ENCODE data around the gene SPIRE2. TPM values are rescaled to one million over a fixed set of nuclear protein-coding genes. Genes with fewer than 3 reads are reported as not detected.

The SPIRE2 gene
- total and polyA plus RNA-seq, 2 donors (not counting 1 experiment from before 2014, with no cell fraction given), result 0.59 to 3.8 TPM

DNA sequence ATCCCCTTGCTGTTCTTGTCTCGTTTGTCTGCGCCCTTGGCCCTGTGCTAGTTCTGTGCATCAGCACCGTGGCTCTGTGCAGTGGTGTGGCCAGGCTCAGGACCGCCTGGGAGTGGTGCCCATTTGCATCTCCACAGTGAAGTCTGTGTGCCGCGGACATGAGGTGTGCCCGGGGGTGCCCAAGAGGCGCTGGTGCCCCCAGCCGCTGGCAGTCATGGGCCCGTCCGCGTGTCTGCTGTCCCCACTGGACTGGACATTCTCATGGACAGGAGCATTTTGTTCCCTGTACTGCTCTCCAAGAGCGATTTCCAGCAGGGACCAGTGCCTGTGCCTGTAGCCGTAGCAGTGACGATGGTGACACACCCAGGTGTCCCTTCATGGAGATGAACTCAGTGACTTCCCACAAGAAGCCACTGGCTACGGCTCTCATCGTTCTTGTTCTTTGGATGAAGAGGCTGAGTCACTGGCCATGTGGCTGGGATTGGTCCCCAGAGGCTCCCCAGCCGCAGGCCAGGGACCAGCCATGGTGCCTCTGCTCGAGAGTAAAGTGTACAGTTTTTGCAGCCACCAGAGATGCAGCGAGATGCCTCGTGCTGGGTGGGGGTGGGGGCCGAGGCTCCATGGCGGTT lies 77.3 kb downstream of the SPIRE2 start:
- peaks cover 3% of the 10 kb centered on the region for H3K4me1 ChIP-seq (ENCODE audit: control insufficient read depth, extremely low read depth, insufficient read depth, low read length)
- H3K4me2 ChIP-seq (ENCODE audit: extremely low read depth, insufficient read depth, low read length), result no peak overlapping the region
- H3K27ac ChIP-seq (ENCODE audit: insufficient read depth, low read length), result no peak overlapping the region
- no peak overlapping the region for H3K4me3 ChIP-seq (replicated peaks in 1 of 4; ENCODE audit: control extremely low read depth in 1 of 4, insufficient read depth in 1 of 4, low read depth in 3 of 4, low read length in 4 of 4)
- peaks cover 45% of the 10 kb centered on the region for H3K36me3 ChIP-seq (ENCODE audit: control insufficient read depth, insufficient read depth, low read length)
- DNase-seq (ENCODE audit: low read depth in 2 of 2), result no peak
- no peak overlapping the region for H3K9ac ChIP-seq (ENCODE audit: insufficient read depth, low read length)
- H2AFZ ChIP-seq (ENCODE audit: low read length), result no peak overlapping the region
- H3K27me3 ChIP-seq (ENCODE audit: control insufficient read depth, insufficient read depth, low read length), result no peaks in the 10 kb centered on the region
- no peaks in the 10 kb centered on the region for H3K79me2 ChIP-seq (ENCODE audit: control insufficient read depth, insufficient read depth, low read length)
- H4K20me1 ChIP-seq (ENCODE audit: control insufficient read depth, extremely low read depth, insufficient read depth, low read length), result no peaks in the 10 kb centered on the region
- TF ChIP-seq EZH2 (IDR thresholded peaks at IDR 0.05; ENCODE audit: low read length, missing control alignments), result no peak
- TF ChIP-seq, protein P1, sequence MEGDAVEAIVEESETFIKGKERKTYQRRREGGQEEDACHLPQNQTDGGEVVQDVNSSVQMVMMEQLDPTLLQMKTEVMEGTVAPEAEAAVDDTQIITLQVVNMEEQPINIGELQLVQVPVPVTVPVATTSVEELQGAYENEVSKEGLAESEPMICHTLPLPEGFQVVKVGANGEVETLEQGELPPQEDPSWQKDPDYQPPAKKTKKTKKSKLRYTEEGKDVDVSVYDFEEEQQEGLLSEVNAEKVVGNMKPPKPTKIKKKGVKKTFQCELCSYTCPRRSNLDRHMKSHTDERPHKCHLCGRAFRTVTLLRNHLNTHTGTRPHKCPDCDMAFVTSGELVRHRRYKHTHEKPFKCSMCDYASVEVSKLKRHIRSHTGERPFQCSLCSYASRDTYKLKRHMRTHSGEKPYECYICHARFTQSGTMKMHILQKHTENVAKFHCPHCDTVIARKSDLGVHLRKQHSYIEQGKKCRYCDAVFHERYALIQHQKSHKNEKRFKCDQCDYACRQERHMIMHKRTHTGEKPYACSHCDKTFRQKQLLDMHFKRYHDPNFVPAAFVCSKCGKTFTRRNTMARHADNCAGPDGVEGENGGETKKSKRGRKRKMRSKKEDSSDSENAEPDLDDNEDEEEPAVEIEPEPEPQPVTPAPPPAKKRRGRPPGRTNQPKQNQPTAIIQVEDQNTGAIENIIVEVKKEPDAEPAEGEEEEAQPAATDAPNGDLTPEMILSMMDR (conservative IDR thresholded peaks at IDR 0.05 in 1 of 2, IDR thresholded peaks at IDR 0.05 in 1 of 2; ENCODE audit: low read depth in 1 of 2, low read length in 2 of 2), result no peak
- H3K9me3 ChIP-seq (ENCODE audit: control insufficient read depth, insufficient read depth, low read depth, low read length), result no peaks in the 10 kb centered on the region

DNA sequence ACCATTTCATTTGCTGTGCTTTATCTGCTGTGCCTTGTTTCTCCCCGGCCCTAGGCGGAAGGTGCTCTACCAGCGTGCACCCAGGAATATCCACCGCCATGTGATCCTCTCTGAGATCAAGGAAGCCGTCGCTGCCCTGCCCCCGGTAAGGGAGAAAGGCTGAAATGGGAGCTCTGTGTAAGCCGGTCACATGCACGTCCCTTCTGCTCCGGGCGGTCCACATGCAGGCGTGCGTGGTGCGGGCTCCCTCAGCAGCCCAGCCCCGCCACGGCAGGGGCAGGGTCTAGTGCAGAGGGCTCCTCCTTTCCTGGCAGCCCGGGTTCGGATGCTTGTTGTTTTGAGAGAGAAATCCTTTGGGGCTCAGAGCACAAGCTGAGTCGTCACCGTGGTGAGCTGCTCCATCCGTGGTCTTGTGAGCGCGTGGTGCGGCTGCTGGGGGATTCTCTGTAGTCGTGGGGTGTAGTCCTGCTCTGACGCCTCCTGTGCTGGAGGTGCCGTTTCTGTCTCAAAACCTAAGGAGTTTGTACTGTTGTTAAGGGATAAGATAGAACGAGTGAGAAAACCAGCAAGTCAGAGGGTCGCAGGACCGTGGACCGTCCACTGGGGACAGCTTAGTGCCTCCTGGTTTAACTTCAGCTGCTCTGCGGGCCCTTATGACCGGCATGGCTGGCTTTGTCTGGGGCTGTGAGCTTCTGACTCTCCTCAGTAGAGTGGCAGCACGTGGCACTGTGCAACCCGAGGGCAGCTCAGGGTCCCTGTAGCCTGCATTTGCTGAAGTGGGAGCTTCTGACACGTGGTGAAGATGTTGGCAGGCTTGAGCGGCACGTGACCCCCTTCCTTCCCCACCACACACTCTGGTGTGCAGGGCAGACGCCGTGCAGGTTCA lies 78.1 kb downstream of the SPIRE2 start:
- no peak overlapping the region for H3K27ac ChIP-seq (ENCODE audit: insufficient read depth, low read length)
- no peak for DNase-seq (ENCODE audit: low read depth in 2 of 2)
- no peak overlapping the region for H3K4me2 ChIP-seq (ENCODE audit: extremely low read depth, insufficient read depth, low read length)
- H4K20me1 ChIP-seq (ENCODE audit: control insufficient read depth, extremely low read depth, insufficient read depth, low read length), result no peaks in the 10 kb centered on the region
- no peak overlapping the region for H2AFZ ChIP-seq (ENCODE audit: low read length)
- no peaks in the 10 kb centered on the region for H3K9me3 ChIP-seq (ENCODE audit: control insufficient read depth, insufficient read depth, low read depth, low read length)
- no peak for TF ChIP-seq EZH2 (IDR thresholded peaks at IDR 0.05; ENCODE audit: low read length, missing control alignments)
- TF ChIP-seq, protein P1 (conservative IDR thresholded peaks at IDR 0.05 in 1 of 2, IDR thresholded peaks at IDR 0.05 in 1 of 2; ENCODE audit: low read depth in 1 of 2, low read length in 2 of 2), result no peak
- H3K36me3 ChIP-seq (ENCODE audit: control insufficient read depth, insufficient read depth, low read length), result peaks cover 45% of the 10 kb centered on the region
- no peak overlapping the region for H3K9ac ChIP-seq (ENCODE audit: insufficient read depth, low read length)
- H3K4me1 ChIP-seq (ENCODE audit: control insufficient read depth, extremely low read depth, insufficient read depth, low read length), result peaks cover 3% of the 10 kb centered on the region
- no peaks in the 10 kb centered on the region for H3K79me2 ChIP-seq (ENCODE audit: control insufficient read depth, insufficient read depth, low read length)
- H3K4me3 ChIP-seq (replicated peaks in 1 of 4; ENCODE audit: control extremely low read depth in 1 of 4, insufficient read depth in 1 of 4, low read depth in 3 of 4, low read length in 4 of 4), result no peak overlapping the region
- H3K27me3 ChIP-seq (ENCODE audit: control insufficient read depth, insufficient read depth, low read length), result no peaks in the 10 kb centered on the region

DNA sequence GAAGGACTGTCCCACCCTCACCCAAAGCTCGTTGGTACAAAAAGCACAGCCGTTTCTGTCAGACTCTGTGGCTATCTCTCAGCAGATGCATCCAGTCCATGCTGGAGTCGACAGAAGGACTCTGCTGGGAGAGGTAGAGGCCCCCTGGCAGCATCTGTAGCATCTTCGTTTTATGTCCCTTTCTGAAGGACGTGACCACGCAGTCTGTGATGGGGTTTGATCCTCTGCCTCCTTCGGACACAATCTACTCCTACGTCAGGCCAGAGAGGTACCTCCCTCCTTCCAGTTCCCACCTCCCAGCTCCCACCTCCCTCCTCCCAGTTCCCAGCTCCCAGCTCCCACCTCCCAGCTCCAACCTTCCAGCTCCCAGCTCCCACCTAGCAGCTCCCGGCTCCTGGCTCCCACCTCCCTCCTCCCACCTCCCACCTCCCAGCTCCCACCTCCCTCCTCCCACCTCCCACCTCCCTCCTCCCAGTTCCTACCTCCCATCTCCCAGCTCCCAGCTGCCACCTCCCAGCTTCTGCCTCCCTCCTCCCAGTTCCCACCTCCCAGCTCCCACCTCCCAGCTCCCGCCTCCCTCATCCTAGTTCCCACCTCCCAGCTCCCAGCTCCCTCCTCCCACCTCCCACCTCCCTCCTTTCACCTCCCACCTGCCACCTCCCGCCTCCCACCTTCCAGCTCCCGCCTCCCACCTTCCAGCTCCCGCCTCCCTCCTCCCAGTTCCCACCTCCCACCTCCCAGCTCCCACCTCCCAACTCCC lies 79.0 kb downstream of the SPIRE2 start:
- no peaks in the 10 kb centered on the region for H4K20me1 ChIP-seq (ENCODE audit: control insufficient read depth, extremely low read depth, insufficient read depth, low read length)
- H3K9me3 ChIP-seq (ENCODE audit: control insufficient read depth, insufficient read depth, low read depth, low read length), result no peaks in the 10 kb centered on the region
- H2AFZ ChIP-seq (ENCODE audit: low read length), result no peak overlapping the region
- TF ChIP-seq EZH2 (IDR thresholded peaks at IDR 0.05; ENCODE audit: low read length, missing control alignments), result no peak
- H3K4me2 ChIP-seq (ENCODE audit: extremely low read depth, insufficient read depth, low read length), result no peak overlapping the region
- peaks cover 50% of the 10 kb centered on the region for H3K36me3 ChIP-seq (ENCODE audit: control insufficient read depth, insufficient read depth, low read length)
- H3K4me1 ChIP-seq (ENCODE audit: control insufficient read depth, extremely low read depth, insufficient read depth, low read length), result peaks cover 3% of the 10 kb centered on the region
- no peak for DNase-seq (ENCODE audit: low read depth in 2 of 2)
- H3K27ac ChIP-seq (ENCODE audit: insufficient read depth, low read length), result no peak overlapping the region
- H3K27me3 ChIP-seq (ENCODE audit: control insufficient read depth, insufficient read depth, low read length), result no peaks in the 10 kb centered on the region
- H3K4me3 ChIP-seq (replicated peaks in 1 of 4; ENCODE audit: control extremely low read depth in 1 of 4, insufficient read depth in 1 of 4, low read depth in 3 of 4, low read length in 4 of 4), result no peak overlapping the region
- no peak overlapping the region for H3K9ac ChIP-seq (ENCODE audit: insufficient read depth, low read length)
- no peaks in the 10 kb centered on the region for H3K79me2 ChIP-seq (ENCODE audit: control insufficient read depth, insufficient read depth, low read length)

Data from fibroblast of lung (primary cell).